SHP77 treated with DMSO at 0.1 percent for 48 hours (cell line): Measurements from ENCODE around the gene DXO.
"Not testable (repeated sequence)": the region's sequence is repeated elsewhere in the genome, so short reads cannot be mapped to it uniquely, and the experiment has no call there.

Experiments used
- DNase-seq: peaks from one replicate; lab custom pipeline; 2025; lab: John Stamatoyannopoulos, UW

DXO gene

DNA sequence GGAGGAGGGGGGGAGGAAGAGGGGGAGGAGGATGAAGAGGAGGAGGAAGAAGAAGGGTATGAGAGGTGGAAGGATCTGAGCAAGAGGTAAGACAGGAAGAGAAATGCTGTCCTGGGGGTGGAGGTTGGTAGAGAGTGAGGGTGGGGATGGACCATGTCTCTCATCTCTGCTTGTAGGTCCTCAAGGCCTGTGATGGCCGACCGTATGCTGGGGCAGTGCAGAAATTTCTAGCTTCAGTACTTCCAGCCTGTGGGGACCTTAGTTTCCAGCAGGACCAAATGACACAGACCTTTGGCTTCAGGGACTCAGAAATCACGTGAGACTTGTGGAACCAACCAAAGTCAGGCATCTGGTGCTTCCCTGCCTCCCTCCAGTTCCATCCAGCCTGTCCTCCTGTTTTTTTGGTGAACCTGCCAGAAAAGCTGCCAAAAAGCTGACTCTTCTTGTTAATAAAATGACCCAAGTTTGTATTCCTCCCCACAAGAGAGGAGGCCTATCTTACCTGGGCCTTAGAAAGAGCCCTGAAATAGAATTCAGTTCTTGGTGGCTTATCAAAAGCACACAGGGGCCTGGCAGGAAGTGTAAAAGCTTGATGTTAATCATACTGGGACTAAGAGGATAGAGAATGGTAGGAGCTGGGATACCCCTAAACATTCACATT, 7.4 kb upstream of the DXO start:
- DNase-seq = no peak

DNA sequence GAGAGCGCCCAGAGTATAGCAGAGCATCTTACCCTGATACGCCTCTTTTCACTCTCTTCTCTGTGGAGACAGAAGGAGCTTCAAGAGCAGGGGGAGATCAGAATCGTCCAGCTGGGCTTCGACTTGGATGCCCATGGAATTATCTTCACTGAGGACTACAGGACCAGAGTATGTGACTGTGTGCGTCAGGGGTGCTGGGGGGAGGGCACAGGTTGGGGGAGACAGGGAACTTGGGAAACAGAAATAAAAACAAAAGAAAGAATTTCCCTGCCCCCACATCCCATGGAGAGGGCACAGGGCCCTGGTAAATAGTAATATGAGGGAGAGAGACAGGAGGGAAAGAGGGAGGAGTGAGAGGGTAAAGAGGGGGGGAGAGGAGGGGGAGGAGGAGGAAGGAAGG, 6.9 kb upstream of the DXO start:
- no peak for DNase-seq

DNA sequence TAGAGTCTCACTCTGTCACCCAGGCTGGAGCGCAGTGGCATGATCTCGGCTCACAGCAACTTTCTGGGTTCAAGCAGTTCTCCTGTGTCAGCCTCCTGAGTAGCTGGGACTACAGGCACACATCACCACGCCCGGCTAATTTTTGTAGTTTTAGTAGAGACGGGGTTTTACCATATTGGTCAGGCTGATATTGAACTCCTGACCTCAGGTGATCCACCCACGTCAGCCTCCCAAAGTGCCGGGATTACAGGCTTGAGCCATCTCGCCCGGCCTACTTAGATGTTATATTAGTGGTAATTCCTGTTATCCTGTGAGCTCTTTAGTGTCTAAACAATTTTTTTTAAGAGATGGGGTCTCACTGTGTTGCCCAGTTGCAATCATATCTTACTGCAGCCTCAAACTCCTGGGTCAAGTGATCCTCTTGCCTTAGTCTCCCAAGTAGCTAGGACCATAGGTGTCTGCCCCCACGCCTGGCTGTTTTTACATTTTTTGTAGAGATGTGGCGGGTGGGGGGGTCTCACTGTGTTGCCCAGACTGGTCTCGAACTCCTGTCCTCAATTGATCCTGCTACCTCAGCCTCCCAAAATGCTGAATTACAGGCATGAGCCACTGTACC, 6.0 kb upstream of the DXO start:
- no peak for DNase-seq

DNA sequence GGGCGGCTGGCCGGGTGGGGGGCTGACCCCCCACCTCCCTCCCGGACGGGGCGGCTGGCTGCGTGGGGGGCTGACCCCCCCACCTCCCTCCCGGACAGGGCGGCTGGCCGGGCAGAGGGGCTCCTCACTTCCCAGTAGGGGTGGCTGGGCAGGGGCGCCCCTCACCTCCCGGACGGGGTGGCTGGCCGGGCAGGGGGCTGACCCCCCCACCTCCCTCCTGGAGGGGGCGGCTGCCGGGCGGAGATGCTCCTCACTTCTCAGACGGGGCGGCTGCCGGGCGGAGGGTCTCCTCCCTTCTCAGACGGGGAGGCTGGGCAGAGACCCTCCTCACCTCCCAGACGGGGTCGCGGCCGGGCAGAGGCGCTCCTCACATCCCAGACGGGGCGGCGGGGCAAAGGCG, 4.1 kb upstream of the DXO start:
- not testable (repeated sequence) for DNase-seq

DNA sequence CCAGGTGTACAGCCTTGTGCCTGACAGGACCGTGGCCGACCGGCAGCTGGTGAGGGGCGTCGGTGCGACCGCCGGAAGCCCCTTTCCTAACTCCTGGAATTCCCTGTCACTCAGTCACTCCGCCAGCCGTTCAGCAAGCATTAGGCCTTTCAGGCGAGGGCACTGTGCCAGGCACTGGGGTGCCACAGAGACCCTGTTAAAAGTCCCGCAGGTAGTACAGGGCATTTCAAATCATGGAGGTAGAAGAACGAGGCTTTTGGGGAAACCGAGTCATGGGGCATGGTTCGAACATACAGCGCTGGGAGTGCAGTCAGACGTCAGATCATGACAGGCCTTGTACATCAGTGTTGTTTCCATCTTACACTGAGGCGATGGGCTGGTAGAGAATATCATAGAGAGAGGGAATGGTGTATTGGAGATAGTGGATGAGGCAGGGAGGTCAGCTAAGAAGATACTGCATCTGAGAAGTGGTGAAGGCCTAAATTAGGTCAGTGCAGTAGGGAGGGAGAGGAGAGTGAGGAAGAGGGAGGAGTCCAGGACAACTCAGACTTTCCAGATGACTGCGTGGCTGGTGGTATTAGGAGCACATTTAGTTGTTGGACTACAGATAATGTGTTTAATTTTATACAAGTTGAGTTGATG, 892 bp upstream of the DXO start:
- DNase-seq = no peak

DNA sequence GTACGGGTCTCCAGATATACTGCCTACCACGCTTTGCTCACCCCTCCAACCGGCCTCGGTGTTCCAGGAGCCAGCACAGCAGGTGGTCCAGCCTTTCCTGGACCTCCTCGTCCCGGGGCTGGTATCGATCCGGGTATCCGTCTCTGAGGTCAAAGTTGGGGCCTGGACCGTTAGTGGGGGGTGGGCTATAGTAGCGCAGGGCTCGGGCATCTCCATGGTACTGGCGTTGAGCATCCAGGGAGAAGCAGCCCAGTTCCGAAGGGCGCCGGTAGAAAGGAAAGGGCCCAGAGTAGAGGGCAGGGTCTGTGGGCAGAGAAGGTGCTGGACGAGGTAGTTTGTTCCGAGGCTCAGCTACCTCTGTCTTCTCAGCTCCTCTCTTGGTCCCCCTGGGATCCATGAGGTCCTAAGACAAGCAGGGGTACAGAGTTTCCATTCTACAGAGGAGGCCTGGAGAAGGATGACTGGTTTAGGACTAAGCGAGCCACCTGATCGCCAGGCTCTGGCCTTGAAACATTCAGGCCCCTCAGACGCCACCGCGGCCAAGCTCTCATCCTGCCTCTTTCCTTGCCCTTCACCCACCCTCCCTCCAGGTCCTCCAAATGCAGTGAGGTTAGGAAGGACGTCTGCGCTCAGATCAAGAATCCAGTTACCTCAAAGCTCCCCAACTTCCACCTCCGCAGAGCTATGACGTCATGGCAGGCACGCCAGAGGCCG, 502 bp downstream of the DXO start:
- DNase-seq = no peak

DNA sequence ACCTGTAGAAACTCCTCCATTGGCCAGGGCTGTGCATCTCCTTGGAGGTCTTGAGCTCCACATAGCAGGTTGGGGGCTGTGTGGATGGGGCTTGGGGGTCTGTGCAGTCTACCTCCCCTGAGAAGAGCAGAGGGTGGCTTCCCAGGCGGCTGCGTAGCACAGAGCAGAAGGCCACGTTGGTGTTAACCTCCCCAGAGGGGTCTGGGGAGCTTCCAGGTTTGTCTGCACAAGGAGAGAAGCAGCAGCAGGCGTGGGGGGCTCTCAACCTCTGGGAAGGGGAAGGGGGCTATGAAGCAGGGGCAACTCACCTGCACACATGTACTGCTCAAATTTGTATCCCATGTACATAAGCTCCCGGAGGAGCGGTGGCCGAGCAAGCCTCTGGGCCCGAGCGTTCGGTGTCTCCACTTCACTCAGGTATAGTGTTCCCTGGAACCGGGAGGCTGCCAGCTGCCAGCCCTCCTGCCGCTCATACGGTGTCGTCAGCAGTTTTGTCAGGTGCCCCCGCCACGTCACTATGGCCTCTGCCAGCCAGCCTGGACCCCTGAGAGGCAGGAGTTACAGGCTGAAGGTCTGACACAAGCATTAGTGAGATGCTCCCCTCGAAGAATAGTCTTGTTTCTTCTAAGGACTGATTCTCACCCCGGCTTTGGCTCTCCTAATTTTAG, 1.2 kb downstream of the DXO start:
- DNase-seq = peak; percentile 19

DNA sequence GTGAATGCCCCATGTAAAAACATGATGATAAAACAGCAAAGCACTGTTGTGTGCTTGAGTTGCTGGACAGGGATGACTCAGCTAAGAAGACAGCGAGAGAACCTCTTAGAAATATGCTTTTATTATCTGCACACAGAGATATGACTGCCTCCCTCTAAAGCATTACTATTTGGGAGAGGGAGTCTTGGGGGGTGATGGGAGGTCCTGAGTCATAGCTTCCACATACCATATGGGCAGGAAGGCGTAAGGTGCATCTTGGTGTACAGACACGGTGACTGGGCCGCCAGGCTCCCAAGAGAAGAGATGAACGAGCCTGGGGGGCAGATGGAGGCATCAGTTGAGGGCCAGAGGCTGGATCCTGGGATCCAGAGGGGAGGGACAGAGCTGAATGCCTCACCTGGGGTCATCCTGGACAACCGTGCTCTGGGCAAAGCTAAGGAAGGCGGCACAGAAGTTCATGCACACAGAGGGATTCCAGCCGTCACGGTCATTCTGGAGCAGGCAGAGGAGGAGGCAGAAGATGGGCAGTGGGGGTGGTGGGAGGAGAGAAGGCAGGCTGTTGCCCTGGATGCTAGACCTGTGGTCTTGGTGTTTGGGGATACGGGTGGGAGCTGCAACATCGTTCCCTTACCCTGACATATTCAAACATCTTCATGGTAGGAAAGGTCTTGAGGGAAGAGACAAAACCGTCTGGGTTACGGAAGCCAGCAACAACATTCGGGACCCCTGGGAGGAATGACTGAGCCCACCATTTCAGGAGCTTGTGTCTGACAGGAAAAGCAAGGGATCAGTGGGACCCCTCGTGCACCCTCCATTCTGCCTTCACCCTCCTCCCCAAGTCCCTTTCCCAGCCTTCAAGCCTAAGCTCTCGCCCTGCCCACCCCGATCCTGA, 2.0 kb downstream of the DXO start:
- no peak for DNase-seq

DNA sequence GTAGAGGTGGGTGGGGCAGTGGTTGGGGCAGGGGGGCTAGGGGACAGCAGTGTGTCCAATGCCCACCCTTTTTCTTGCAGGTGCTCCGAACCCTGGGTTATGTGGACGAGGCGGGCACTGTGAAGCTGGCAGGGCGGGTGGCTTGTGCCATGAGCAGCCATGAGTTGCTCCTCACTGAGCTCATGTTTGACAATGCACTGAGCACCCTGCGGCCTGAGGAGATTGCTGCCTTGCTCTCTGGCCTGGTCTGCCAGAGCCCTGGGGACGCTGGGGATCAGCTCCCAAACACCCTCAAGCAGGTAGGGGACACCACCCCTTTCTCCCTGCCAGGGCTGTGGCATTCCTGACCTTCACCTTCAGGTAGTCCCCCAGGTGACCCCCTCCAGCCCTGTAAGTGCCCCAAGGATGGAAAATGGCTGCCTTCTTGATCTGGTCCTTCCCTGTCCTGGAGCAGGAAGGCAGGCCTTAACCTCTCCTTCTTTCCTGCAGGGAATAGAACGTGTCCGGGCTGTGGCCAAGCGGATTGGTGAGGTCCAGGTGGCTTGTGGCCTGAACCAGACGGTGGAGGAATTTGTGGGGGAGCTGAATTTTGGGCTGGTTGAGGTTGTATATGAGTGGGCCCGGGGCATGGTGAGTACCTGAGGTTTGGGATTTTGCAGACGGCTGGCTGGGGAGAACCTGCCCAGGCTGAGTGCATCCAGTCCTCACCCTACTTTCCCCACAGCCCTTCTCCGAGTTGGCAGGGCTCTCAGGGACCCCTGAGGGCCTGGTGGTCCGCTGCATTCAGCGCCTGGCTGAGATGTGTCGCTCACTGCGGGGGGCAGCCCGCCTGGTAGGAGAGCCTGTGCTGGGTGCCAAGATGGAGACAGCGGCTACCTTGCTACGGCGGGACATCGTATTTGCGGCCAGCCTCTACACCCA, 2.9 kb downstream of the DXO start:
- DNase-seq = no peak

DNA sequence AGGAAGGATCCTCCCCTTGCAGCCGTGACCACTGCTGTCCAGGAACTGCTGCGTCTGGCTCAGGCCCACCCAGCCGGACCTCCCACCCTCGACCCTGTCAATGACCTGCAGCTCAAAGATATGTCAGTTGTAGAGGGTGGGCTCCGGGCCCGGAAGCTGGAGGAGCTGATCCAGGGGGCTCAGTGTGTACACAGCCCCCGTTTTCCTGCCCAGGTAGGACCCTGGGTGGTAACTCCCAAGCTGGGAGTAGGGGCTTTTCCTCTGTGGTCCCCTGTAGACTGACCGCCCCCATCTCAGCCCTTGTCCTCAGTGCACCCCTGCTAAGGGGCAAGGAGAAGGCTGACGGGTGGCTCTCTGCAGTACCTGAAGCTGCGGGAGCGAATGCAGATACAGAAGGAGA, 3.6 kb downstream of the DXO start:
- DNase-seq = no peak

DNA sequence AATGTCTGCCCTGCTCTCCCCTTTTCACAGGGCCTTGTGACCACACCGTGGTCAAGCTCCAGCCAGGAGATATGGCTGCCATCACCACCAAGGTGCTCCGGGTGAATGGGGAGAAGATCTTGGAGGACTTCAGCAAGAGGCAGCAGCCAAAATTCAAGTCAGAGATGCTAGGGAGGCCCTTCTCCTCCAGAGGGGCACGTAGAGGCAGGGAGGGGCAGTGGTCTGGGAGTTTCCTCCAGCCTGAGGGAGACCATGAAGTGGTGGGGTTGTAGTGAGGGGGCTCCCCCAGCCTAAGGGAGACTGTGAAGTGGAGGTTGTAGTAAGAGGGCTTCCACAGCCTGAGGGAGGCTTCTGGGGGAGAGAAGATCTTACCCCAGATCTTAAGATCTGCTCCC, 4.0 kb downstream of the DXO start:
- no peak for DNase-seq

DNA sequence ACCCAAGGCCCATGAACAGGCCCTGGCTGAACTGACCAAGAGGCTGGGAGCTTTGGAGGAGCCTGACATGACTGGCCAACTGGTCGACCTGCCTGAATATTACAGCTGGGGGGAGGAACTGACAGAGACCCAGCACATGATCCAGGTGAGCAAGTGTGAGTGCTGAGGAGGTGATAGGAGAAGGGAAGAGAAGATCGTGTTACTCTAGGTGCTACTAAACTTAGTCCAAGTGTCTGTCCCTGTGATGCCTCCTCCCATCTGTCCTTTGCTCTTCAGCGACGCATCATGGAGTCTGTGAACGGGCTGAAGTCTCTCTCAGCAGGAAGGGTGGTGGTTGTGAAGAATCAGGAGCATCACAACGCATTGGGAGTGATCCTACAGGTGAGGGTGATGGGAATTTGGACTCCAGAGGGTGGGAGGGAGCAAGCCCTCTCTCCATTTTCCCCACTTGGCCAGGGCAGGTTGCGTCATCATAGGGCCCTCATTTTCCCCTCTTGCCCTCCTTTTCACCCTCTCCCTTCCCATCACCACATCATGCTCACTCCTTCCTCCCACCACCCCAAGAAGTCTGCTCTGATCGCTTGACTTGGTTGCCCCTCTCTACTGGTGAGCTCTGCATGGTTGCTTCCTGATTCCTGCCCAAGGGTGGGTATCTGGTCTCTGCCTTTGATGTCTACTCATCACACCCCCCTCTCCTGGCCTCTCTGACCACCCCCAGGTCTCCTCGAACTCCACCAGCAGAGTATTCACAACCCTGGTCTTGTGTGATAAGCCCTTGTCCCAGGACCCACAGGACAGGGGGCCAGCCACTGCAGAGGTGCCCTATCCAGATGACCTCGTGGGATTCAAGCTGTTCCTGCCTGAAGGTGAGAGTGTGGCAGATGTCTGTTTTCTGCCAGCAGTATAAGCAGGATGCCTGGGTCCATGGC, 4.7 kb downstream of the DXO start:
- DNase-seq = no peak

DNA sequence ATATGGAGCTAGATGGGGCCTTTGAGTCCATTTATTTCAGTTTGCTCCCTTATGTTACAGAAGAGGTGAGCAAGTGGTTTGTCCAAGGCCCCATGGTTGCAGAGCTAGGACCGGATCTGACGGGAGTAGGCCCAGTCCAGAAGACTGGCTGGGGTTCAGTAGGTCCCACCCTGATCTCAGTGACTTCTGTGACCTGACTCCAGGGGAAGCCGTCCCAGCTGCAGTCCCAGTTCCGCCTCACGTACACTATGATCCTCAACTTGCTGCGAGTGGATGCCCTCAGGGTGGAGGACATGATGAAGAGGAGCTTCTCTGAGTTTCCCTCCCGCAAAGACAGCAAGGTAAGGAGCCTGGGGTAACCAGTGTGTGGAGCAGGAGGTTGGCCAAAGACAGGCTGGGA, 5.4 kb downstream of the DXO start:
- DNase-seq = no peak

DNA sequence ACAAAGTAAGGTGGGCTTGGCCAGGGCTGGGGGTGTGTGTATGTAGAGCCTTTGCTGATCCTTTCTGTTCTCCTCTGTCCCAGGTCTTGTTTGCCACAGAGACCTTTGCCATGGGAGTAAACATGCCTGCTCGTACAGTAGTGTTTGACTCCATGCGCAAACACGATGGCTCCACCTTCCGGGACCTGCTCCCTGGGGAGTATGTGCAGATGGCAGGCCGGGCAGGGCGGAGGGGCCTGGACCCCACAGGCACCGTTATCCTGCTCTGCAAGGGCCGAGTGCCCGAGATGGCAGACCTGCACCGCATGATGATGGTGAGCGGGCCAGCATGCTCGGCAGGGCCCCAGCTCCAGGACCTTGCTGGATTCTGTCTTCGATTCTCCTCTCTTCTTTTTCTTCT, 6.2 kb downstream of the DXO start:
- DNase-seq = no peak

DNA sequence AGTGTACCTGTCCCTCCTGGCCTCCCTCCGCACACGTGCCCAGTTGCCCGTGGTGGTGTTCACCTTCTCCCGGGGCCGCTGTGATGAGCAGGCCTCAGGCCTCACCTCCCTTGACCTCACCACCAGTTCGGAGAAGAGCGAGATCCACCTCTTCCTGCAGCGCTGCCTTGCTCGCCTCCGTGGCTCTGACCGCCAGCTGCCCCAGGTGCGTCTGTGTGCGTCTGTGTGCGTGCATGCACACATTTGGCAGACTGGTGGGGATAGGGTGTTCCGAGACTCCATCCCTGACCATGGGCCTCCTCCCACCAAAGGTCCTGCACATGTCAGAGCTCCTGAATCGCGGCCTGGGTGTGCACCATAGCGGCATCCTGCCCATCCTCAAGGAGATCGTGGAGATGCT, 8.0 kb downstream of the DXO start:
- no peak for DNase-seq

DNA sequence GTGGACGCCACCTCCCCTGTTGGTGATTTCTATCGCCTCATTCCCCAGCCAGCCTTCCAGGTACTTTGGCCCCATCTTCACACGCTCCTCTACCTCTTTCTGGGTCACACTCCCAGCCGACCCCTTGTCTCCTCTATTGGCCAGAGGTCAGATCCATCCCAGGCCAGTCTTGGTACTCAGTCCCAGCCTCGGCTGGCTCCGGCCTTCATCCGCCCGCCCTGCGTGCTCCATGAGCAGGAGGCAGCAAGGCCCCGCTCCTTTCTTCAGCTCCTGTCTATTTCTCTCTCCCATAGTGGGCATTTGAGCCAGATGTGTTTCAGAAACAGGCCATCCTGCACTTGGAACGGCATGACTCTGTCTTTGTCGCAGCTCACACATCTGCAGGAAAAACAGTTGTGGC, 10.3 kb downstream of the DXO start:
- no peak for DNase-seq

DNA sequence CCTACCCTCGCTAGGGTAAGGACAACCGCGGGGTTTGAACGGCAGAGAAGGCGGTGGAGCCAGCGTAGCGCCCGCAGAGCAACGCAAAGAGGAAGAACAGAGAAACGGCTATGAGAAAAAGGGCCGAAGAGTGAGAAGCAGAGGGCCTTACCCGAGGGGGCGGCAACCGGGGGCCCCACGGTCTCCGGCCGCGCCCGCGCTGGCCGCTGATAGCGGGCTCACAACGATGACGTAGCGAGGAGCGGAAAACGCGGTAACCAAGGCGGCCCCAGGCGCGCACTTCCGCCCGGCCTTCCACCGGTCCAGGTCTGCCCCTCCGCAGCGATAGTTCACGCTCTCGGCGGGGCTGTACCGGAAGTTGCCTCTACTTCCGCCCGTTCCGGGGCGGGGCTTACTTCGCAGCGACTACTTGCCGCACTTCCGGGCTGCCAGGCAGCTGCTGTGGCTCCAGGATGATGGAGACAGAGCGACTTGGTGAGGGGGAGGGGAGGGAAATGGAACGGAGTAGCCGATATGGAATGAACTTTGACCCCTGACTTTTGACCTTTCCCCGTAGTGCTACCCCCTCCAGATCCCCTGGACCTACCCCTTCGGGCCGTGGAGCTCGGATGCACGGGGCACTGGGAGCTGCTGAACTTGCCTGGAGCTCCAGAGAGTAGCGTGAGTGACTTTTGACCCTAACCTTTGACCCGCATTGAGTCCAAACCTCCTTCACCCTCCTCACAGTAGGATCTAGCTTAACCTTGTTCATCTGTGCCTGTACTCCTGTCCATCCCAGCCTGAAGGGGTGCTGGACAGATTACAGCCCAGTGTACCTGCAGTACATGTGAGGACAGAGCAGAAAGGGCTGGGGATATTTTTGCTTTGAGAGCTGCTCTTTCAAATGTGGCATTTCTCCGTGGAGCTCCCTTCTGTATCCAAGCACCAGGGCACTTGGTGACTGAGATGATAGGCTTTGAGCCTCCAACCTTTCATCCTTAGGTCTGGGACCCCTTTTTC, 12.9 kb downstream of the DXO start, which contains the start of the genes NELFE and SKIC2:
Gene NELFE, minus strand, starts transcription at position 231 of the 999 bp plus-strand sequence. CDS start 525 bp downstream, outside the sequence.
Gene SKIC2, plus strand, starts transcription at position 435 of the 999 bp plus-strand sequence. Its CDS starts 18 bp downstream, at position 453.
- peak; percentile 85 for DNase-seq

DNA sequence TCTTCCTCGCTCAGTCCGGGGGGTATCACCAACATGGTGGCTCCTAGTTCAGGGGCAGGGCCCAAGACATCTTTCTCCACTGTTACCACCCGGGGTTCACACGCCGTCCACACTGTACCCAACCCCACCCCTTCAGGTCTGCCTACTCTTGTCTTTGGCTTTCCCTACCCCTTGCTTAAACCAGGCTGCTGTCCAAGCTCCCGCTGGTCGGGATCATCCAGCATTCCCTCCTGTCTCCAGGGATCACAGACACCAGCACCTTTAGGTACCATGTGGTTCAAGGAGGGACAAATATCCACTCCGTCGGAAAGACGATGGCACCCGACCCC, 13.6 kb downstream of the DXO start:
- no peak for DNase-seq
